Skeletal muscle satellite cell (primary cell): Measurements from ENCODE around the gene NGFR.

Experiments used
- H3K27me3 ChIP-seq: 2 replicates; pipeline ENCODE4 v1.7.0; 2013; ENCODE audit warnings: low read length; ENCODE audit not compliant: control insufficient read depth, insufficient read depth
- H3K36me3 ChIP-seq: 2 replicates; pipeline ENCODE4 v1.7.0; 2013; ENCODE audit warnings: mild to moderate bottlenecking, control low read depth, low read length; ENCODE audit not compliant: insufficient read depth
- H3K4me1 ChIP-seq: 2 replicates; pipeline ENCODE4 v1.7.0; 2013; ENCODE audit warnings: low read length; ENCODE audit not compliant: control insufficient read depth, insufficient read depth
- H3K4me2 ChIP-seq: 2 replicates; pipeline ENCODE4 v1.7.0; 2013; ENCODE audit warnings: mild to moderate bottlenecking, low read length
- H3K4me3 ChIP-seq: 2 replicates; pipeline ENCODE4 v1.7.0; 2013; ENCODE audit warnings: low read length
- H3K9ac ChIP-seq: 2 replicates; pipeline ENCODE4 v1.7.0; 2013; ENCODE audit warnings: mild to moderate bottlenecking, low read depth, low read length, moderate library complexity
- H3K9me3 ChIP-seq: replicated peaks from 2 replicates; pipeline ENCODE4 v1.7.0; 2013; ENCODE audit warnings: mild to moderate bottlenecking, control low read depth, low read length

Gene NGFR

GRCh38 chr17:49521471-49522356 lies 26.6 kb downstream of the NGFR start:
- Histone ChIP-seq H3K9ac (no peak overlapping the region), H3K36me3 (no peaks in the 10 kb centered on the region), H3K4me1 (no peaks in the 10 kb centered on the region), H3K4me2 (no peak overlapping the region), H3K4me3 (no peak overlapping the region), H3K9me3 (no peaks in the 10 kb centered on the region), H3K27me3 (peaks cover 43% of the 10 kb centered on the region)

DNA sequence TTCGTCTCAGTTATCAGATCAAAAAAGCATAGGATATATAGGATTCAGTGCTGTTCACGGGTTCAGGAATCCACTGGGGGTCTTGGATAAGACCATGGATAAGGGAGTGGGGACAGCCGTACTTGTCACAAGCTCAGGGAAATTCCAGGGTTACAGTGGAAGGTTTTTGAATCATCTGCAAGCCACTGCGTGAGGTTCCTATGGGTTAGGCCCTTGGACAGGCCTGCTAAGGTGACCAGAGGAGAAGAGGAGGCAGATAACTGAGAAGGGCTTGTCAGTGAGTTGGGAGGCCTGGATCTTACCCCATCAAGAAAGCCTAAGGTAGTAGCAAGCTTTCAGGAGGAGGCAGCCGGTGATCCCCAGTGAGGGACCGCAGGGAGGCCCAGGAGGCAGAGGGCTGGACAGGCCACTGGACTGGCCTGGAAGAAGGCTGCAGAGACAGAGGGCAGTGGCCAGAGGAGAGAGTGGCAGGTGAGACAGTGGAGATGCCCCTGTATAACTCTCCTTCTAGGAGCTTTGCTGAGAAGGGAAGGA lies 27.3 kb downstream of the NGFR start:
- Histone ChIP-seq H3K9me3 (no peaks in the 10 kb centered on the region), H3K36me3 (no peaks in the 10 kb centered on the region), H3K4me3 (no peak overlapping the region), H3K9ac (no peak overlapping the region), H3K4me1 (no peaks in the 10 kb centered on the region), H3K27me3 (peaks cover 49% of the 10 kb centered on the region), H3K4me2 (no peak overlapping the region)

DNA sequence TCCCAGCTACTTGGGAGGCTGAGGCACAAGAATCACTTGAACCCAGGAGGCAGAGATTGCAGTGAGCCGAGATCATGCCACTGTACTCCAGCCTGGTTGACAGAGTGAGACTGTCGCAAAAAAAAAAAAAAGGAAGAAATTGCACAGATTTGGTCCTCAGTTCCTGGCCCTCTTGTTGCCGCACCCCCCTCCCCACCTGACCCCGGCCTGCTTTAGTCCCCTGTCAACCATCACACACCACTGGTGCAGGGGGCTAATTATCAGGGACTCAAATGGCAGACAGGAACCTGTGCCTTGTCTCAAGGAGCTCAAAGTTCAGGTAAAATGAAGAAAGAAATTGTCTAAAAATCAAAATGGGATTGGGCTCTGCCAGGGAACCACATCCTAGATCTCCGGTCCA lies 28.1 kb downstream of the NGFR start:
- peaks cover 56% of the 10 kb centered on the region for H3K27me3 ChIP-seq
- no peaks in the 10 kb centered on the region for H3K4me1 ChIP-seq
- no peak overlapping the region for H3K4me2 ChIP-seq
- no peak overlapping the region for H3K9ac ChIP-seq
- no peak overlapping the region for H3K4me3 ChIP-seq
- no peaks in the 10 kb centered on the region for H3K36me3 ChIP-seq
- no peaks in the 10 kb centered on the region for H3K9me3 ChIP-seq

DNA sequence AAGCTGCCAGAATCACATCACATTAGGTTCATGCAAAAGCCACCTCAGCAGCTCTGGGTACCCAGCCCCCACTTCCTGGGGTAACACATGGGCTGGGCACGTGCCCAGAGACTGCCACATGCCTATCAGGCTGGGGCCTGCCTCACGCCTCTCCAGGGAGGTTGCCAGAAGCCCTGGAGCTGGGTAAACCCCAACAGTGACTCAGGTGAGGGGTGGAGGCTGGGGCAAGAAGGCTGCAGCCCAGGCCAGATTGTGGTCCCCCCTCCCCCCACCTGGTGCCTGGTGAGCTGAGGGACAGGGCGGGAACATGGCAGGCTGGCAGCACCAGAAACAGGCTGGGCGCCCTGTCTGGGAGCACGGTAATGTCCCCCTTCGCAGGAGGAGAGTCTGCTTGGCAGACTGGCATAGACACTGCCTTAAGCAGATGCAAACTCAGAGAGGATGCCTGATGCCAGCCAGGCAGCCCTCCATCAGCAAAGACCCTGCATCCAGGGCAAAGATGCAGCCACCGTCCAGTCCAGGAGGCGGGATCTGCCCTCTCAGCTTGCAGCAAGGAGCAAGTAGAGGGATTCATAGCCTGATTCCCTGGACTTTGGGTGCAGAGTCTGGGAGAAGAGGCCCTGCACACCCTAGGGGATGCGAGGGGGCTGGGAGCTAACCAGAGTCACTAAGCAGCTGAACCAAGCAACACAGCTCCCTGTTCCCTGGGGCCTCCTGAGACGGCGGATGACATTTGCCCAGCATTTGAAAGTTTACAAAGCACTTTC lies 28.8 kb downstream of the NGFR start:
- peaks cover 58% of the 10 kb centered on the region for H3K27me3 ChIP-seq
- no peaks in the 10 kb centered on the region for H3K36me3 ChIP-seq
- no peaks in the 10 kb centered on the region for H3K9me3 ChIP-seq
- H3K9ac ChIP-seq, result no peak overlapping the region
- H3K4me2 ChIP-seq, result no peak overlapping the region
- no peak overlapping the region for H3K4me3 ChIP-seq
- H3K4me1 ChIP-seq, result no peaks in the 10 kb centered on the region

- Histone ChIP-seq H3K4me3 (no peak overlapping the region), H3K36me3 (no peaks in the 10 kb centered on the region), H3K4me2 (no peak overlapping the region), H3K9ac (no peak overlapping the region), H3K4me1 (no peaks in the 10 kb centered on the region), H3K9me3 (no peaks in the 10 kb centered on the region), H3K27me3 (peaks cover 63% of the 10 kb centered on the region)
Measured at GRCh38 chr17:49524473-49525359, 29.6 kb downstream of the NGFR start.

DNA sequence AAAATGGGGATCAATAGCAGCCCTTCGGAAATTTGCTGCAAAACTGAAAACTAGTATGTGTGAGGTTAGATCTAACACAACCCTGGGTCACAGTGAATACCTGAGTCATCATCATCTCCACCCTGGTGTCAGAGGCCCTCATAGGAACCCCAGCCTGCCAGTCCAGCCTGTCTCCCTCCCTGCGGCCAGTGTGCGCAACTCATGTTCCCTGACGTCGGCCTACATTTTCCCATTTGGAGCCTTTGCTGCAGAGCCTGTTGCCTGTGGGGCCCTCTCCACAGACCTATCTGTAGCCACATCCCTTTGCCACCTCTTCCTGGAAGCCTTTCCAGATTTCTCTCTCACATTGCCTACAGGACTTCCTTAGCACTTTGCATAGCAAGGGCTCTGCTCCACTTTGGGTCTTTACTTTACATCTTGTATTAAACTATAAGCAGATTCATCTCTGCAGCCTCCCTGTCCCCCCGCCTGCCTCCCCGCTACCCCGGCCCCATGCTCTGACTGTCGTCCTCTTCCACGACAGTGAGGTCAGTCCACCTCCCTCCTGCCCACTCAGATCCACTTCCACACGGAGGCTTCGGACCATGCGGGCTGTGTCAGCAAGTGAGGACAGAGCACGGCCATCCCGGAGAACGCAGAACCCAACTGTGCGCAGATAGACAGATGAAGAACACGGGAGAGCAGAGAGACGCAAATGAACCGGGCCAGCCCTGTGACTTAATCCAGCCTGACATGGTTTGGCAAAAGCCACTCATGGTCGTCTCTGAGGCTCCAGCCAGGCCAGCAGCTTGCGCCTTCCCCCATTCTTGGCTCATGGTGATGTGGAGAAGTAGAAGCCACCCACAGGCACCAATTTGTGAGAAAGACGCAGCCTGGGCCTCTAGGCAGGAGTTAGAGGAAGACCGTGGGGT lies 31.0 kb downstream of the NGFR start:
- Histone ChIP-seq H3K36me3 (no peaks in the 10 kb centered on the region), H3K9me3 (no peaks in the 10 kb centered on the region), H3K4me3 (no peak overlapping the region), H3K27me3 (peaks cover 61% of the 10 kb centered on the region), H3K9ac (no peak overlapping the region), H3K4me2 (no peak overlapping the region), H3K4me1 (no peaks in the 10 kb centered on the region)

- H3K9me3 ChIP-seq, result no peaks in the 10 kb centered on the region
- no peak overlapping the region for H3K4me3 ChIP-seq
- no peak overlapping the region for H3K4me2 ChIP-seq
- H3K27me3 ChIP-seq, result peaks cover 67% of the 10 kb centered on the region
- no peaks in the 10 kb centered on the region for H3K4me1 ChIP-seq
- no peak overlapping the region for H3K9ac ChIP-seq
- no peaks in the 10 kb centered on the region for H3K36me3 ChIP-seq
Measured at GRCh38 chr17:49527927-49528651, 33.0 kb downstream of the NGFR start.

- no peaks in the 10 kb centered on the region for H3K9me3 ChIP-seq
- no peaks in the 10 kb centered on the region for H3K4me1 ChIP-seq
- peaks cover 72% of the 10 kb centered on the region for H3K27me3 ChIP-seq
- no peaks in the 10 kb centered on the region for H3K36me3 ChIP-seq
- no peak overlapping the region for H3K4me2 ChIP-seq
- no peak overlapping the region for H3K9ac ChIP-seq
- no peak overlapping the region for H3K4me3 ChIP-seq
Measured at GRCh38 chr17:49528966-49529365, 33.9 kb downstream of the NGFR start.

- Histone ChIP-seq H3K9ac (no peak overlapping the region), H3K9me3 (no peaks in the 10 kb centered on the region), H3K36me3 (no peaks in the 10 kb centered on the region), H3K4me3 (no peak overlapping the region), H3K27me3 (peaks cover 74% of the 10 kb centered on the region), H3K4me1 (no peaks in the 10 kb centered on the region), H3K4me2 (no peak overlapping the region)
Measured at GRCh38 chr17:49530118-49530517, 35.0 kb downstream of the NGFR start.

GRCh38 chr17:49543860-49544259 lies 48.8 kb downstream of the NGFR start:
- Histone ChIP-seq H3K9ac (no peak overlapping the region), H3K27me3 (peaks cover 28% of the 10 kb centered on the region), H3K4me2 (no peak overlapping the region), H3K4me3 (no peak overlapping the region), H3K9me3 (no peaks in the 10 kb centered on the region), H3K4me1 (no peaks in the 10 kb centered on the region), H3K36me3 (no peaks in the 10 kb centered on the region)
